Stimulated activated CD8-positive, alpha-beta memory T cell treated with anti-CD3 and anti-CD28 coated beads, Interleukin-4, amount 100 ng/mL, for 48 hours (primary cell): ENCODE measurements around the gene AIPL1.

Experiments
- DNase-seq: peaks from one replicate; pipeline ENCODE4 v3.0.0-alpha.2; 2020

The AIPL1 gene

GRCh38 chr17:6465206-6466003, 30.5 kb upstream of the AIPL1 start:
- DNase-seq: no peak

- DNase-seq: no peak
Observed at GRCh38 chr17:6464446-6465041, 29.6 kb upstream of the AIPL1 start.

GRCh38 chr17:6463616-6464445, 28.9 kb upstream of the AIPL1 start:
- no peak for DNase-seq

GRCh38 chr17:6462692-6463091, 27.8 kb upstream of the AIPL1 start:
- DNase-seq: no peak

GRCh38 chr17:6461792-6462524, 27.0 kb upstream of the AIPL1 start:
- DNase-seq: peak; percentile 48

- no peak for DNase-seq
Observed at GRCh38 chr17:6461246-6461645, 26.3 kb upstream of the AIPL1 start.

GRCh38 chr17:6460531-6461161, 25.7 kb upstream of the AIPL1 start:
- no peak for DNase-seq

- no peak for DNase-seq
Observed at GRCh38 chr17:6458460-6458950, 23.6 kb upstream of the AIPL1 start.

GRCh38 chr17:6457688-6458459, 23.0 kb upstream of the AIPL1 start:
- DNase-seq: no peak

- no peak for DNase-seq
Observed at GRCh38 chr17:6456914-6457687, 22.2 kb upstream of the AIPL1 start.

- DNase-seq: no peak
Observed at GRCh38 chr17:6456321-6456720, 21.4 kb upstream of the AIPL1 start.

- peak; percentile 39 for DNase-seq
Observed at GRCh38 chr17:6455321-6455705, 20.4 kb upstream of the AIPL1 start.

- no peak for DNase-seq
Observed at GRCh38 chr17:6454495-6455320, 19.8 kb upstream of the AIPL1 start.

- DNase-seq: no peak
Observed at GRCh38 chr17:6453279-6454024, 18.5 kb upstream of the AIPL1 start.

GRCh38 chr17:6452471-6453266, 17.7 kb upstream of the AIPL1 start:
- DNase-seq: no peak

GRCh38 chr17:6450926-6451832, 16.3 kb upstream of the AIPL1 start:
- DNase-seq: no peak

GRCh38 chr17:6449307-6449706, 14.4 kb upstream of the AIPL1 start:
- DNase-seq: no peak
